ENCODE data around the gene PACRG. TPM values are rescaled to one million over a fixed set of nuclear protein-coding genes. Genes with fewer than 3 reads are reported as not detected.

Gene PACRG
- total and polyA plus RNA-seq, 2 of the 13 experiments (the other 11 are each of a cell fraction or from before 2014, with no cell fraction given), result 0.13 TPM; not detected in 1

DNA sequence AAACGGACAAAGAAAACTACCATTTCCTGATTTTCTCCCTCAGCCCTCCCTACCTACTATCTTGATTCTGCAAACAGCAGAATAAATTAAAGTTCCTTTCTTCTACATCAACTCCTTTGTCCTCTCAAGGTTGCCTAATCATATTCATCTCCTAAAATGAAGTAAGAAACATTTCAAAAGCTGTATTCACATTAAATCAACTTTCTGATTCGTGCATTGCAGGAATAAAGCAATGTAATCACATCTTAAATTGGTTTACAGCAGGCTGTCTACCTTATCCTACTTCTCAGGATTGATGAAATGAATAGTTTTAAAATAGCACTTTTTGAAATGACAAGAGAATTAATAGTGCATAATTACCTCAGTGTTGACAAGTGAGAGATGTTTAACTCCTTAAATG, 25.3 kb upstream of the PACRG start:
- Histone ChIP-seq H3K27me3 (ENCODE audit: control insufficient read depth in 1 of 2, insufficient read depth in 2 of 2, low read length in 2 of 2) (no peaks in the 10 kb centered on the region), H3K27ac (ENCODE audit: extremely low read length, insufficient read depth, low read length) (no peak overlapping the region), H3K36me3 (replicated peaks in 1 of 2; ENCODE audit: control insufficient read depth in 1 of 2, insufficient read depth in 2 of 2, low read length in 2 of 2) (no peaks in the 10 kb centered on the region), H3K4me1 (ENCODE audit: insufficient read depth, low read length) (no peaks in the 10 kb centered on the region), H4K20me1 (ENCODE audit: insufficient read depth, low read length) (no peaks in the 10 kb centered on the region), H3K9ac (ENCODE audit: insufficient read depth, low read depth, low read length) (no peak overlapping the region), H3K79me2 (ENCODE audit: insufficient read depth, low read length) (no peaks in the 10 kb centered on the region), H2AFZ (ENCODE audit: low read length) (no peak overlapping the region), H3K4me3 (replicated peaks in 1 of 3; ENCODE audit: insufficient read depth in 1 of 3, low read depth in 2 of 3, low read length in 3 of 3) (no peak overlapping the region), H3K4me2 (ENCODE audit: low read depth, low read length) (no peak overlapping the region), H3K9me3 (ENCODE audit: low read length) (no peaks in the 10 kb centered on the region)
- ATAC-seq (no peak), FAIRE-seq (no peak), DNase-seq (ENCODE audit: low spot score) (no peak)
- TF ChIP-seq, protein P1, sequence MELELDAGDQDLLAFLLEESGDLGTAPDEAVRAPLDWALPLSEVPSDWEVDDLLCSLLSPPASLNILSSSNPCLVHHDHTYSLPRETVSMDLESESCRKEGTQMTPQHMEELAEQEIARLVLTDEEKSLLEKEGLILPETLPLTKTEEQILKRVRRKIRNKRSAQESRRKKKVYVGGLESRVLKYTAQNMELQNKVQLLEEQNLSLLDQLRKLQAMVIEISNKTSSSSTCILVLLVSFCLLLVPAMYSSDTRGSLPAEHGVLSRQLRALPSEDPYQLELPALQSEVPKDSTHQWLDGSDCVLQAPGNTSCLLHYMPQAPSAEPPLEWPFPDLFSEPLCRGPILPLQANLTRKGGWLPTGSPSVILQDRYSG (CRISPR knock-in tag; IDR thresholded peaks at IDR 0.05), result no peak
- TF ChIP-seq, protein P2, sequence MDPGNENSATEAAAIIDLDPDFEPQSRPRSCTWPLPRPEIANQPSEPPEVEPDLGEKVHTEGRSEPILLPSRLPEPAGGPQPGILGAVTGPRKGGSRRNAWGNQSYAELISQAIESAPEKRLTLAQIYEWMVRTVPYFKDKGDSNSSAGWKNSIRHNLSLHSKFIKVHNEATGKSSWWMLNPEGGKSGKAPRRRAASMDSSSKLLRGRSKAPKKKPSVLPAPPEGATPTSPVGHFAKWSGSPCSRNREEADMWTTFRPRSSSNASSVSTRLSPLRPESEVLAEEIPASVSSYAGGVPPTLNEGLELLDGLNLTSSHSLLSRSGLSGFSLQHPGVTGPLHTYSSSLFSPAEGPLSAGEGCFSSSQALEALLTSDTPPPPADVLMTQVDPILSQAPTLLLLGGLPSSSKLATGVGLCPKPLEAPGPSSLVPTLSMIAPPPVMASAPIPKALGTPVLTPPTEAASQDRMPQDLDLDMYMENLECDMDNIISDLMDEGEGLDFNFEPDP (CRISPR knock-in tag; conservative IDR thresholded peaks at IDR 0.05), result no peak
- TF ChIP-seq PTBP1 (IDR thresholded peaks at IDR 0.05; ENCODE audit: low read depth, low read length, poor library complexity, severe bottlenecking) (no peak), SNAPC2 (CRISPR knock-in tag; IDR thresholded peaks at IDR 0.05) (no peak), RFX3 (CRISPR knock-in tag; IDR thresholded peaks at IDR 0.05) (no peak), ZNF292 (CRISPR knock-in tag; IDR thresholded peaks at IDR 0.05; ENCODE audit: borderline replicate concordance, low read depth) (no peak), MXI1 (IDR thresholded peaks at IDR 0.05; ENCODE audit: borderline replicate concordance, low read depth, low read length) (no peak), GZF1 (CRISPR knock-in tag; IDR thresholded peaks at IDR 0.05) (no peak), GATAD2A (CRISPR knock-in tag; IDR thresholded peaks at IDR 0.05) (no peak), PHF8 (CRISPR knock-in tag; IDR thresholded peaks at IDR 0.05) (no peak)
- TF ChIP-seq, protein P3, sequence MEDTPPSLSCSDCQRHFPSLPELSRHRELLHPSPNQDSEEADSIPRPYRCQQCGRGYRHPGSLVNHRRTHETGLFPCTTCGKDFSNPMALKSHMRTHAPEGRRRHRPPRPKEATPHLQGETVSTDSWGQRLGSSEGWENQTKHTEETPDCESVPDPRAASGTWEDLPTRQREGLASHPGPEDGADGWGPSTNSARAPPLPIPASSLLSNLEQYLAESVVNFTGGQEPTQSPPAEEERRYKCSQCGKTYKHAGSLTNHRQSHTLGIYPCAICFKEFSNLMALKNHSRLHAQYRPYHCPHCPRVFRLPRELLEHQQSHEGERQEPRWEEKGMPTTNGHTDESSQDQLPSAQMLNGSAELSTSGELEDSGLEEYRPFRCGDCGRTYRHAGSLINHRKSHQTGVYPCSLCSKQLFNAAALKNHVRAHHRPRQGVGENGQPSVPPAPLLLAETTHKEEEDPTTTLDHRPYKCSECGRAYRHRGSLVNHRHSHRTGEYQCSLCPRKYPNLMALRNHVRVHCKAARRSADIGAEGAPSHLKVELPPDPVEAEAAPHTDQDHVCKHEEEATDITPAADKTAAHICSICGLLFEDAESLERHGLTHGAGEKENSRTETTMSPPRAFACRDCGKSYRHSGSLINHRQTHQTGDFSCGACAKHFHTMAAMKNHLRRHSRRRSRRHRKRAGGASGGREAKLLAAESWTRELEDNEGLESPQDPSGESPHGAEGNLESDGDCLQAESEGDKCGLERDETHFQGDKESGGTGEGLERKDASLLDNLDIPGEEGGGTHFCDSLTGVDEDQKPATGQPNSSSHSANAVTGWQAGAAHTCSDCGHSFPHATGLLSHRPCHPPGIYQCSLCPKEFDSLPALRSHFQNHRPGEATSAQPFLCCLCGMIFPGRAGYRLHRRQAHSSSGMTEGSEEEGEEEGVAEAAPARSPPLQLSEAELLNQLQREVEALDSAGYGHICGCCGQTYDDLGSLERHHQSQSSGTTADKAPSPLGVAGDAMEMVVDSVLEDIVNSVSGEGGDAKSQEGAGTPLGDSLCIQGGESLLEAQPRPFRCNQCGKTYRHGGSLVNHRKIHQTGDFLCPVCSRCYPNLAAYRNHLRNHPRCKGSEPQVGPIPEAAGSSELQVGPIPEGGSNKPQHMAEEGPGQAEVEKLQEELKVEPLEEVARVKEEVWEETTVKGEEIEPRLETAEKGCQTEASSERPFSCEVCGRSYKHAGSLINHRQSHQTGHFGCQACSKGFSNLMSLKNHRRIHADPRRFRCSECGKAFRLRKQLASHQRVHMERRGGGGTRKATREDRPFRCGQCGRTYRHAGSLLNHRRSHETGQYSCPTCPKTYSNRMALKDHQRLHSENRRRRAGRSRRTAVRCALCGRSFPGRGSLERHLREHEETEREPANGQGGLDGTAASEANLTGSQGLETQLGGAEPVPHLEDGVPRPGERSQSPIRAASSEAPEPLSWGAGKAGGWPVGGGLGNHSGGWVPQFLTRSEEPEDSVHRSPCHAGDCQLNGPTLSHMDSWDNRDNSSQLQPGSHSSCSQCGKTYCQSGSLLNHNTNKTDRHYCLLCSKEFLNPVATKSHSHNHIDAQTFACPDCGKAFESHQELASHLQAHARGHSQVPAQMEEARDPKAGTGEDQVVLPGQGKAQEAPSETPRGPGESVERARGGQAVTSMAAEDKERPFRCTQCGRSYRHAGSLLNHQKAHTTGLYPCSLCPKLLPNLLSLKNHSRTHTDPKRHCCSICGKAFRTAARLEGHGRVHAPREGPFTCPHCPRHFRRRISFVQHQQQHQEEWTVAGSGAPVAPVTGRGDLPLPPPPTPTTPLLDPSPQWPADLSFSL (CRISPR knock-in tag; IDR thresholded peaks at IDR 0.05), result no peak
- intact Hi-C loops (cut with micrococcal nuclease; ENCODE audit: unreplicated experiment) (no loop called here), in situ Hi-C loops (cut with HindIII; ENCODE audit: extremely low pct_ligation_motif_present, low pct_unique_long_range_greater_than_20kb) (no loop called here)
- CTCF ChIA-PET (ENCODE audit: low intra/inter-chr PET ratio, low total read pairs), result no interaction called here
- BruUV-seq (replicated peaks), result no TSS peak
- 4% methylated on average over 2 of the region's 2 CpGs for WGBS (ENCODE audit: low lambda C conversion rate)
- POLR2A ChIA-PET, result no interaction called here
